IPS-NIHi7 (cell line): Measurements from ENCODE around the gene ZFYVE1.
"Not testable (repeated sequence)": the region's sequence is repeated elsewhere in the genome, so short reads cannot be mapped to it uniquely, and the experiment has no call there.

ENCODE experiments used
- DNase-seq: peaks from one replicate; pipeline ENCODE4 v3.0.0; 2012; ENCODE audit warnings: mixed read lengths; ENCODE audit errors: extremely low spot score

ZFYVE1 gene

DNA sequence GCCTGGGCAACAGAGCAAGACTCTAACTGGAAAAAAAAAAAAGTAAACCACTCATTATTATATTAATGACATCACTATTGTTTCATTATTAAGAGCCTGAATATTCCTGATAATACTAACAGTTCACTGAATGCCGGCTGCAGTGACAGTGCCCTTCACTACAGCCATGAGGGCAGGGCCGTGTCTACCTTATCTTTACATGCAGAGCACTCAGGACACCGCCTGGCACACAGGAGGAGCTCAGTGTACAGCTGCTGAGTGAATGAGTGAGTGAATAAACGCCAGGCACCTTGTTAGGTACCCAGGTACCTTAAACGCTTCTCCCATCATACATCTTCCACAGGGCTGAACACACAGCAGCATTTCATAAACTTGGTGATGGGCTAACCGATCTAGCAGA lies 23.2 kb downstream of the ZFYVE1 start:
- DNase-seq, result no peak

DNA sequence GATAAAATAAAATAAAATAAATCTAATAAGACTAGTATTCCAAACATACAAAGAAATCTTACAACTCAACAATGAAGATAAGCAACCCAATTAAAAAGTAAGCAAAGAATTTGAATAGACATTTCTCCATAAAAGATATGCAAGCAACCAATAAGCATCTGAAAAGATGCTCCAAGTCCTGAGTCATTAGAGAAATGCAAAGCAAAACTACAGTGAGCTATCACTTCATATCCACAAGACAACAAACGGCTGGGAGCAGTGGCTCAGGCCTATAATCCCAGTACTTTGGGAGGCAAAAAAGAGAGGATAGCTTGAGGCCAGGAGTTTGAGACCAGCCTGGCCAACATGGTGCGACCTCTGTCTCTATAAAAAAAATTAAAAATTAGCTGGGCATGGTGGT lies 26.8 kb downstream of the ZFYVE1 start:
- no peak for DNase-seq

DNA sequence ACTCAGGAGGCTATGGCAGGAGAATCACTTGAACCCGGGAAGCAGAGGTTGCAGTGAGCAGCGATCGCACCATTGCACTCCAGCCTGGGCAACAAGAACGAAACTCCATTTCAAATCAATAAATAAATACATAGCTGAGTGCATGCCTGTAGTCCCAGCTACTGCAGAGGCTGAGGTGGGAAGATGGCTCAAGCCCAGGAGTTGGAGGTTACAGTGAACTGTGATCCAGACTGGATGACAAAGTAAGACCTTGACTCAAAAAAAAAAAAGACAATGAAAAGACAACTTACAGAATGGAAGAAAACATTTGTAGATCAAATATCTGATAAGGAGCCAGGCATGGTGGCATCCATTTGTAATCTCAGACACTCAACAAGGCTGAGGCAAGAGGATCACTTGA lies 27.6 kb downstream of the ZFYVE1 start:
- DNase-seq, result no peak

DNA sequence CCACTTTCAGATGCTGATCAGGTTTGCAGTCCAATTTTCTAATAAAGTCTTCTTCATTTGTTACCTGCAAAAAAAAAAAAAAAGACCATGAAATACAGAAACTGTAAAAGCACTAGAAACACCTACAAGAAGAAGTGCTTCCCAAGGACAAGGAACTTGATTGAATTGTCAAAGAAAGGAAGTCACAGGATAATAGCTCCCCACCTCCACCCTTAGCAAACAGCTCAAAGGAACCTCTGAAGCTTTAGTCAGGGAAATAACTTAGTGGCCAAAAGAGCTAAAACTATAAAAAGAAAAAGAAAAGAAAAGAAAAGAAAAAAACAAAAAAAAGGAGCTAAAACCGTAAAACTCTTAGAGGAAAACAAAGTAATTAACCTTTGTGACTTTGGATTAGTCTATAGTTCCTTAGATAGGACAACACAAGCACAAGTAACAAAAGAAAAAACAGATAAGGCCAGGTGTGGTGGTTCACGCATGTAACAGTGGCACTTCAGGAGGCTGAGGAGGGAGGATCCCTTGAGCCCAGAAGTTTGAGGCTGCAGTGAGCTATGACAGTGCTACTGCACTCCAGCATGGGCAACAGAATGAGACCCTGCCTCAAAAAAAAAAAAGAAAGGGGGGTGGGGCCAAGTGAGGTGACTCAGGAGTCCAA lies 28.5 kb downstream of the ZFYVE1 start:
- DNase-seq, result no peak

DNA sequence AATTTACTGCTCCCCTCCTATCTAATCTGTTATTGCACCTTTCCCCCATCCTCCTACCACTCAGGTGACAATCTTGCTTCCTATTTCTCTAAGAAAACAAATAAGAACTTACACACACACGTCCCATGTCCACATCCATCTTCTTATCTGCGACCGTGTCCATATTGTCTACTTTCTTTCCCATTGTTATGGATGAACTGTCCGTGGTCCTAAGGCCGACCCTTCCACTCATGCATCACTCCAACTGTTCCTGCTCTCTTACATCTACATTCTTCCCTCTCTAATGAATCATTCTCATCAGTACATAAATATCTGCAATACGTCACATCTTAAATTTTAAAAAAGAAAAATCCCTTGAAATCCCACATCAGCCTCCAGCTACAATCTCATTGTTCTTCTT lies 30.0 kb downstream of the ZFYVE1 start:
- DNase-seq, result no peak

DNA sequence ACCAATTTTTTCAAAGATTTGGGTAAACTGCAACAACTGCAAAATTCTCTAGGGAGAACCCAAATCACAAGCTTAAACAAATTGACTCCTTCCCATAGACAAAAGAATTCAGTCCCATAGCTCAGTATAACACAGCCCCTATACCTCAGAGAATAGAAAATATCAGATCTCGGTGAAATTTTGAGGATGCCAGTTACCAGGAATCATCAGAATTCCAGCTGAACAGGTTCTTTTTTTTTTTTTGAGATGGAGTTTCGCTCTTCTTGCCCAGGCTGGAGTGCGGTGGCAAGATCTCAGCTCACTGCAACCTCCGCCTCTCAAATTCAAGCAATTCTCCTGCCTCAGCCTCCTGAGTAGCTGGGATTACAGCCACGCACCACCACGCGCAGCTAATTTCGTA lies 36.7 kb downstream of the ZFYVE1 start:
- no peak for DNase-seq

DNA sequence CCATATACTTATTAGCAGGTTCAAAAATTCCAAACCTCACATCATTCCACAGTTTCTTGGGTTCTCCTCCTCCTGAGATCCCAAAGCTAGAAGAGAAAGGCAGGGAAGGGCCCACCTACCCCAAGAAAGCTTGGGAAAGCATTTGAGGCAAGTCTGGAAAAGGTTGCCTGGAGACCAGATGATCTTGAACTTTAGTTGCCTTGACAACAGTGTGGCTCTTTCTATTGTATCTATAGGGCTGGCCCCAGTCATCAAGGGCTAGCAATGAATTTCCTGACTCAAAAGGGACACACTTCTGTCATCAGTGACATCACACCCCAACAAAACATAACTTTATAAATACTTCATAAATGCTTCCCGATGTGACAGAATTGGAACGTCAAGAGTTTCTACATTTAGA lies 40.0 kb downstream of the ZFYVE1 start:
- DNase-seq, result no peak

DNA sequence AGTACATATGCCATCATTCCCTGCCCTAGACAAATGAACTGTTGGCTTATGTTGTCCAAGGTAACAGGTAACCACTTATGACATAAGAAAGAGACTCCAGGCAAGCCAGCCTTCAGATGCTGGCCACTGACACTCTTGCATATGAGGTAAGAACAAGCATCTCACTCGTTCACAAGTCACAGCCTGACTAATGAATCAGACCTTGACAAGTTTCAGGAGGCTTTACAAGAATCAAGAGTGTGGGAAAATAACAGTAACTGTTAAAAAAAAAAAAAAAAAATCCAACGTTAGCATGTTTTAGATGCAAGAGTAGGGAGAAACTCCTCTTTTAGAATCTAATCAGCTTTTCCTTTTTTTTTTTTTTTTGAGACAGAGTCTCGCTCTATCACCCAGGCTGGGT lies 40.7 kb downstream of the ZFYVE1 start:
- no peak for DNase-seq

DNA sequence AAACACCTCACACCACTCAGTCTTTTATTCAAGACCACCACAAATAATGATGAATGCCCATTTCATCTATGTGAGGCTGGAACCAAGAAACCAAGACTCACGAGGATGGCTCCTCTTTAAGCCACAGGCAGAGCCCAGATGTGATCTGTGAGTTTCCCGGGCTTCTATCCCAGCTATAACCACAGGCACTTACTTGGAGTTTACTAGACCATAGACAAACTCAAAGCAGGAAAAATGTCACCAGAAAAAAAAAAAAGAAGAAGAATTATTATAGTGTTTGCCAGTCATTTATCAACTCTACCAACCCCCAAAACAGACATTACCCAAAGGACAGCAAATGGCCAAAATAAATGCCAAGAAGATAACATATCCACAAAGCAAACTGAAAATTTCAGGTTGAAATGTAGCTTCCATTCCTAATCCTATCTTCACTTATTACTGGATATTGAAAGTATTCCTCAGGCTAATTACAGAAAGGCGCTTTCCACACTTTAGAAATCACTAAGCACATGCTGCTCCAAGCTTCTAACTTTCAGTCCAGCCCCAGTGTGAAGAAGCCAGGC lies 44.7 kb downstream of the ZFYVE1 start:
- DNase-seq, result no peak

DNA sequence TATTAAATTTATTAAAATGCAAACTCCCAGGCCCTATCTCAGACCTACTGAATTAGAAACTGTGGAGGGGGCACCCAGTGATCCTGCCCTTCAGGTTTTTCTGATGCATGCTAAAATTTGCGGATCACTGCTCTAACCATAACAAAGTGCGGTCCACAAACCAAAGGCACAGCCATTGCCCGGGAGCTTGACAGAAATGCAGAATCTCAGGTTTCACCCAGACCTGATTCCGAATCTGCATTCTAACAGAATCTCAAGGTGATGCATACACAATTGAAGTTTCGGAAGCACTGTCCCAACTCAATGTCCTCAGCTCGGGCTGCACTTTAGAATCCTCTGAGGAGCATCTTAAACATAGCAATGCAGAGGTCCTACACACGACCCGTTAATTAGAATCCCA lies 46.0 kb downstream of the ZFYVE1 start:
- DNase-seq, result no peak

DNA sequence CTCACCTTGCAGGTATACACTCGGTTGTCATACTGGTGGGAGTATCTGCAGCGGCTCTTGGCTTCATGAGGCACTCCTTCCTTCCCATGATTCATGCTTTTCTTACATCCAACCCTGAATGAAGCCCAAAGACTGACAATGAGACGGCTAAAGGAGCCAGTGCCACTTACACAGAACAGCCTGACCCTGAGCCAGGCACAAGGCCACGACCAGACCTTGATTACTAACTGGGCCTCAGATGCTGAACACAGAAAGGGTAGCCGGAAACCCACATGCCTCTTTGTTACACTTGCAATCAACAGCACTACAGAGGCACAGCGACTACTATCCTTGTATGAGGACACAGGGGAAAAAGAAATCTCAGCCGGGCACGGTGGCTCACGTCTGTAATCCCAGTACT lies 48.0 kb downstream of the ZFYVE1 start:
- DNase-seq, result no peak

DNA sequence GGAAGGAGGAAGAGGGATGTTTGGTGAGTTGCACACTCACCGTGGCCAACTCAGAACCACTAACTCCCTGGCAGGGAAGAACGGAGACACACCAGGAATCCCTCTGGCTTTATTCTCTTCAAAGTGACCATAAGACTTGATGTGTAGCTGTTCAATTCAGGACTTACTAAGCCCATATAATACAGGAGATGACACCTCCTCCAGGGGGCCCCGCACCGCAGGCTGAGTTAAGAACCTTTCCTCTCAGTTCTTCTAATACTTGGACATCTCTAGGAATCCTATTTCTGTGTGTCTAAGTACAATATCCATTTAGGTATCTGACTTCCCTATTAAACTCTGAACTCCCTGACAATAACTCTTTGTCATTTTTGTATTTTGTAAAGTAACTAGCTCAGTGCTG lies 51.1 kb downstream of the ZFYVE1 start:
- no peak for DNase-seq

DNA sequence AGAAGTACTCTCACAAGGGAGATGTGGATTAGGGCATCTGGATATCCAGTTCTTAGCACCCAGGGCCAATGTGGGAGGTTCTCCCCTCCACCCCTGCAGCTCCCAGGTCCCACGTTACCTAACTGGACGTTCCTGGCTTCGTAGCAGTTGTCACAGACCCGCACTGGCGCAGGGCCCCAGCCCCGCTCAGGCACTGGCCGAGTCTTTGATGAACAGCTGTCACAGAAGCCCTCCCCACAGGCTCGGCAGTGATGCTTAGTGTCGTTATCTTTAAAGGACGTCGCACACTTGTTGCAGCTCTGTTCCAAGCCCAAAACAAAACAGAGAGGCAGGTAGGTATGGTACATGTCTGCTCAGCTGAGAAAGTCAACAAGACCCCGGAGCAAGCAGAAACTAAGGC lies 52.2 kb downstream of the ZFYVE1 start:
- DNase-seq, result no peak

DNA sequence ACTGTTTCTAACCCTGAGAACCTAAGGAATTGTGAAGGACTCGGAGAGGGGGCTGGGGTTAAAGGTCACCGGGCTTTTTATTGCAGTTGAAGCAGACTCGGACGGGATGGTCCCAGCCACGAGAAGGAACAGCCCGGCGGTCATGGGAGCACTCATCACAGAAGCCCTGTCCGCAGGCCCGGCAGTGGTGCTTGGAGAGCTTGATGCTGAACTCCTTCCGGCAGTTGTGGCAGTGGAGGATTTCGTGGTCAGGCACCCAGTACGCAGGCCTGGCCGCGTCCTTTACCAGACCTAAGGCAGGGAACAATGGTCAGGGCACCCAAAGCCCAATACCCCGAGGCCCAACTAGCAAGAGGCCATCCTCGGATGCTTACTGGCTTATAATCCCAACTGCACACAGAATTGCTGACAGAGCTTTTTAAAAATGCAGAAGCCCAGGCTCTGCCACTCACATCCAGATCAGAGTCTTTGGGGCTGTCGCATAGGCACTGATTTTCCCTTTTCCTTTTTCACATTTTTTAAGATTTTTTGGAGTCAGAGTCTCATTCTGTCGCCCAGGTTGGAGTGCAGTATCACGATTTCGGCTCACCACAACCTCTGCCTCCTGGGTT lies 56.0 kb downstream of the ZFYVE1 start:
- no peak for DNase-seq

DNA sequence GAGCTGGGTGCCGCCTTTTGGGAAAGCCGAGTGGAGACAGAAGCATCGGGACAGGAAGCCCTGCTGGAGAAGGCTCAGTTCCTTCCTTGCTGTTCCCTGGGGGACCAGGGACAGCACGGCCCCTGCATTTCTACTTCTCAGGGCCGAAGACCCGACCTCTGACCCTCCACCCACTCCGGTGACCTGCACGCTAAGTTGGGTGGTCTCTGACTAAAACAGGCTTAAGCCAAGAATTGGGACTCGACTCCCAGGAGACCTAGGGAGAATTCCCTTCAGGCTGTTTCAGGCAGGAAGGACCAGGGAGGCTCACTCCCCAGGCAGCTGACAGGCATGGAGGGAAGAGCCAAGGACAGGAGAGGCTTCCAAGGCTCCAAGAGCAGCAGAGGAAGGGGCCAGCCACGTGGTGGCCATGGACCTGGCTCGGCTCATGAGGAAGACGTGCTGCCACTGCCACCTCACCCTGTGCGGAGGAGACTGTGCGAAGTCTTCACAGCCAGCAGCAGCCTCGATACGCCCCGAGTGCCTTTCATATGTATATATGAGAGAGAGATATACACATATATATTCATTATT lies 56.8 kb downstream of the ZFYVE1 start:
- no peak for DNase-seq

DNA sequence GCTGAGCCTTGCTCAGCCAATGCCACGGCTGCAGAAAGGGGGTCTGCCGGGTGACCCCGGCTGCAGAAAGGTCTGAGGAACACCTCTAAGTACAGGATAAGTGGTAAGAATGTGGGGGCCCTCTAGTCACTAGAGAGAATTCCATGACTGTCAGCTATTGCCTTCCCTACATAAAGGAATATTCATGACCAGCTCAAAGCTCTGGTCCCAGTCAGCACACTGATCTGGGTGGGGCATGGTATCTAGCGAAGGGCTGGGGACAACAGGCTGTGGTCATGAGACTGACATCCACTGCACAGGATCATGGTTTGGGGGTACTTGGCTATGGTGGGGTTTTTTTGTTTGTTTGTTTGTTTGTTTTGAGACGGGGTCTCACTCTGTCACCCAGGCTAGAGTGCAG lies 58.6 kb downstream of the ZFYVE1 start:
- DNase-seq, result no peak

DNA sequence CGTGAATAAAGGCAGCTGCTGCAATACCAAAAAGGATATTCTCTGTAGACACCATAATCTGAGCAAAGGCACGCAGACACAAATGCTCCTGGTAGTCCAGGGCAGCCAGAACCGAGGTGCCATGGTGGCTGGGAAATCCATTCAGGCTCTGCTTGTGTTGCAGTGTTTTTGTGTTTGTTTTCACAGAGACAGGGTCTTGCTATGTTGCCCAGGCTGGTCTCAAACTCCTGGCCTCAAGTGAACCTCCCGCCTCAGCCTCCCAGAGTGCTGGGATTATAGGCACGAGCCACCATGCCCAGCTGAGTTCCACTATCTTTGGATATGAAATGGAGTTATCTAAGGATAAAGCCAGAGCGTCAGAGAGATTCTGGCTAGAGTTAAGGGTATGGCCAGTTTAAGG lies 60.9 kb downstream of the ZFYVE1 start:
- no peak for DNase-seq

DNA sequence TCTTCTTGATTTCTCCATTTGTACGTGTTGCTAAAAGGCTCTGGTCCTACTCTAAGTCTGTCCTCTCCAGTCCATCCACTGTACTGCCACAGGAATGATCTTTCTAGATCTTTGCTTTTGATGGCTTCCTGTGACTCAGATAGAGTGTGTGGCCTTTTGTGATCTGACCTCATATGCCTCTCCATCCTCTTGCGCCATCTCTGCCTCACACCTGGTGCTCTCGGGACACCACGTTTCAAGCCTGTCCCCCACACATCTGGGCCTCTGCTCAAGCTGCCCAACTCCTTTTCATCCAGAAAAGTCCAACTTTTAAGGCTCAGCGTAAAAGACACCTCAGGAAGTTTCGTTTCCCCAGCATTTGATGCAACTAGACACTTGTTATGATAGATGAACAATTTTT lies 61.7 kb downstream of the ZFYVE1 start:
- no peak for DNase-seq

DNA sequence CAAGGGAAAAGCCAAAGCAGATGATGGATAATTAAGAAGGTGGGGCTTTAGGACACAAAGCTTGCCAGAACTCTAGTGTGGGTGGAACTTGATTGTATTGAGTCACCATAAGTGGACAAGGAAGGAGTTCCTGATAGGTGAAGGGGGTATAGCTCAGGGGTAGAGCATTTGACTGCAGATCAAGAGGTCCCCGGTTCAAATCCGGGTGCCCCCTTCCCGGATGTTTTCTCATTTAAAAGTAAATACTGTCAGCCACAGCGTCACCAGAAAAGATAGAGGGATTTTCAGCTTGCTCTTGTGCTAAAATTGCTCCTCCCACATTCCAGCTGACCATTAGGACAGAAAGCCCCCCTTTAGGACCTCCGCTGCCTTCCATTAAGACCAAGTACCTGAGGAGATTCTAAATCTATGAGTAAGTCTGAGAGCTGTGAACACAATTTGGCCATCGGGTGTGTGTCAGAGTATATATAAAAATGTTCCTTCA lies 64.0 kb downstream of the ZFYVE1 start:
- peak; percentile 74 for DNase-seq

DNA sequence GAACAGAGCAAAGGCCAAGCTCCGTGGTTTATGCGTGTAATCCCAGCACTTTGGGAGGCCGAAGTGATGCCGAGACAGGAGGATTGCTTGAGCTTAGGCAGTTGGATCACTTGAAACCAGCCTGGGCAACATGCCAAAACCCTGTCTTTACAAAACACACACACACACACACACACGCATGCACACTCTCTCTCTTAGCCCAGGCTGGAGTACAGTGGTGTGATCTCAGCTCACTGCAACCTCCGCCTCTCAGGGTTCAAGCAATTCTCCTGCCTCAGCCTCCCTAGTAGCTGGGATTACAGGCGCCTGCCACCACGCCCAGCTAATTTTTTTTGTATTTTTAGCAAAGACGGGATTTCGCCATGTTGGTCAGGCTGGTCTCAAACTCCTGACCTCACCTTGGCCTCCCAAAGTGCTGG lies 64.6 kb downstream of the ZFYVE1 start:
- DNase-seq, result not testable (repeated sequence)

DNA sequence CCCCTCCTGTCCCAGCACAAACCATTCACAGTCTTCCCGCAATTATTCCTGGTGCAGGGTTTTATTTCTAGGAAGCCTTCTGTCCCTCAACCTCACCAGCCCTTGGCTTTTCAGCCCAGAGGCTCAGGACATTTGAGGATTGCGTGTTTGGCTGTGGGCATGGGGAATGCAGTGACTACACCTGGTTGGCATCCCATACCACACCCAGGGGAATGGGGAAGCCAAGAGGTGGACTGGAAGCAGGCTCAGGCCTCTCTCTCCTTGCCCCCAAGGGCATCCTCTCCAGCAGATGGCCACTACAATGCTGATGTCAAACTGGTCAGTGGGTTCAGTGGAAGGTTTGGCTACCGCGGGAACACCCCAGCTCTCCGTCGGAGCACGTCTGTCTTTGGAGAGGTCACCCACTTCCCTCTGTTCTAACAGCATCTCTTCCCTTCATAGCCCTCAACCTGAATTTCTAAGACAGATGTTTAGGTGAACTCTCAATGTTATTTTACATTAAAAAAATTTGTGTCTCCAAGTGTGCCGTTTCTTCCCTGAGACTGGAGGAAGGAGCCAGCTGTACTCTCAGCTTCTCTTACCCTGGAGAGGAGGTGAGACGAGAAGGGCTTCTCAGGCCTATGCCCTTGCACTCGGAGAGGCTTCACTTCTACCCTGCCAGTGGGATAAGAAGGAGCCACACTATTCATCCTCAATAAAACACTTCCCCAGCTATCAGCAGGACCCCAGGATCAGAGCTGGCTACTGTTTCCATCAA lies 65.1 kb downstream of the ZFYVE1 start:
- no peak for DNase-seq

DNA sequence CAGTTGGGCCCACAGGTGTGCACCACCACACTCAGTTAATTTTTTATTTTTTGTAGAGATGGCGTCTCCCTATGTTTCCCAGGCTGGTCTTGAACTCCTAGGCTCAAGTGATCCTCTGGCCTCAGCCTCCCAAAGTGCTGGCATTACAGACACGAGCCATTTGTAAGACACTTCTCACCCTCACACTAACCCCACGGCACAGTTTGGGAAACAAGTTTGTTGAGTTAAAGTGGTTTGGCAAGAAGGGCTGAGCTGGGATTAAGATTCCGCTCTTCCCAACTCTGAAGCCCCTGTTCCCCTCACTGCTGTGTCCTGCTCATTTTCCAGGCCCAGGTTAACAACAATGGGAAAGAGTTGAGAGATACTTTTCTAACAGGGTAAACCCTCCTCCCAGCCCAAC lies 65.9 kb downstream of the ZFYVE1 start:
- DNase-seq, result not testable (repeated sequence)
